HG03442 (cell line): ENCODE measurements around the gene SH3BP4.

Experiments used
- ATAC-seq: cut with Tn5 transposase; IDR thresholded peaks from one replicate; pipeline ENCODE4 v1.9.1; 2021; ENCODE audit warnings: mild to moderate bottlenecking, moderate library complexity; ENCODE audit not compliant: unreplicated experiment

SH3BP4 gene

DNA sequence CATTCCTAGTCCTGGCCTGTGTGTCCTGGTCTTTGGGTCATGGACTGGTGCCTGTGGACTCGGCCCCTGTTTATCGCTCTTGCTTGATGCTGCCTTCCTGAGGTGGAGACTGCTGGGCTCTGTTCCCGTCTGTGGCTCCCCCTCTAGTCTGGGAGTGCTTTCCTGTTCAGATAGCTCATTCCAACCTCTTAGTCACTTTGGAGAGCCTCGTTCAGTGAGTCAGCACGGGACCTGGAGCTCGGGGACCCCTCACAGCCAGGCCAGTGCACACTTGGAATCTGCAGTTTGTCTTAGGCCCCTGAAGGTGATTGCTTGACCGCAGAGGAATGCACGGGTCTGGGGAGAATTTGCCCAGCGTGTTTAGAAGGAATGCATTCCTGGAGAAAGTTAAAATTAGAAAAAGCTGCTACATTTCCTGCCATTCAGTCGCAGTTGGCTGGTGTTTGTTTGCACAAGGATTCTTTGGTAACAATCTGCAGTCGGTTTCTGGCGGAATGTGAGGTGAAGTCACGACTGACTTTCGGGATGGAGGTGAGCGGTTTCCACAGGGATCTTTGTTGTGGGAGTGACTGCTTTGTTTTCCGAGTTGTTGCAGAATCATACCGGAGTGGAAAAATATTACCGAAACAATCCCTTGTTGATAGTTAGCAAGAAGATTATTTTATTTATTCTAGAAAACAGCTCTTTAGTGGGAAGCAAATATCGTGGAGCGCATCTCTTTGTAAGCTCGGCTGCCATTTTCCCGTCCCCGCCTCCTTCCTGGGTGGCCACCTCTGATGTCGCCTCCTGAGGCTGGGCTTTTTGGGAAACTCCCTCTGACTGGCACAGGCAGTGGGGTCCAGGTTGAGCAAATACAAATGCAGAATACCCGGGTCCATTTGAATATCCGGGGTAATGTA is 29.6 kb downstream of the SH3BP4 start:
- no peak for ATAC-seq

DNA sequence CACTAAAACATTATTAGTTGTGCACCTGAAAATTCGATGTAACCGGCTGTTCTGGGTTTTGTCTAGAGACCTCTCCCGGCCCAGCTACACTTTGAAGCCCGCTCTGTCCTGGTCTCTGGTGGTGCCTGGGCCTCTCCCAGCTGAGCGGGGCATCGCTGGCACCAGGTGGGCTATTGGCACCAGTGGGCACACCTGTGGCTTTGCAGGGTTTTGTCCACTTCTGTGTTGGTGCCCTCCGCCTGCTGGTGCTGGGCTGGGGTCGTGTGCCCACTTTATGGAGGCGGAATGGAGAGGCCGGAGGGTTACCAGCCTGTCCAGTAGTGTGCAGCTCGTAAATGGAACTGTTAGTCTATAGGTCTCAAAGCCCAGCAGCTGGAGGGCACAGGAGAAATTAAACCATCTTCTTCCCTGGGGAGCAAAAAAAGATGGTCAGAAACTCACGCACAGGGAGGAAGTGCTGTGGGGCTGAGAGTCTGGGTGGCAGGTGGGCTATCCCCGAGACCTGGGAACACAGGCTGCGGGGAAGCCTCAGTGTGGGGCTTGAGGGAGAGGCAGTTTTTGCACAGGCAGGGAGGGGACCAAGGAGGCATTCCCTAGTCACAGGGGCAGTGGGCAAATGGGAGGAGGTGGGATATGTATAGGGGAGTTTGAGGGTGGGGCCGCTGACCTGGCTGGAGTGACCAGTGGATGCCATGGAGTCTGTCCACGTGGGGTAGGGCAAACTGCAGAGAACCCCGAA is 30.4 kb downstream of the SH3BP4 start:
- no peak for ATAC-seq

DNA sequence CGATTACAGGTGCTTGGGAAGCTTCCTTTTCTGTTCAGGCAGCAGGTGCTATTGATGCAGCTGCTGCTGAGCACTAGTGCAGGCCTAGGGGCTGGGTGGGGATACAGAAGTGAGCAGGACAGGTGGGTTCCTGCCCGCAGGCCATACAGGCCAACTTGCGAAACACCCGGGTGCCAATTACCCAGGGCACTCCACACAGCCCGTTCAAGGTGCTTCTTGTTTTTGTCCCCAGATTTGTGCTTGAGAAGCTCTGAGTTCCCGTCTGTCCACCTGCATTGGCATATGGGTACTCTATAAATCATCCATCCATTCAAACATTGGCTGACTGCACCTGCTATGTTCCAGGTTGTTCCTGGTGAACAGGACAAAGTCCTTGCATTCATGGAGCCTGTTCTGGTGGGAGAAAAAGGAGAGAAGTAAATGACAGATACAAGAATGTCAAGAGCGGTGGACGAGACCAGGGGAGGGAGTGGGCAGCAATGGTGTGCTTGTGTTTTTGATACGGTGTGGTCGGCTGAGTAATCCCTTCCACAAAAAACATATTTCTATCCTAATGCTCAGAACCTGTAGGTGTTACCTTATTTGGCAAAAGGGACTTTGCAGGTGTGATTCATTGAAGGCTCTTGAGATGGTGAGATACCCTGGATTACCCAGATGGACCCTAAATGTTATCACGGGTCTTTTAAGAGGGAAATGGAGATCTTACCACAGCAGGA is 31.4 kb downstream of the SH3BP4 start:
- ATAC-seq: no peak

DNA sequence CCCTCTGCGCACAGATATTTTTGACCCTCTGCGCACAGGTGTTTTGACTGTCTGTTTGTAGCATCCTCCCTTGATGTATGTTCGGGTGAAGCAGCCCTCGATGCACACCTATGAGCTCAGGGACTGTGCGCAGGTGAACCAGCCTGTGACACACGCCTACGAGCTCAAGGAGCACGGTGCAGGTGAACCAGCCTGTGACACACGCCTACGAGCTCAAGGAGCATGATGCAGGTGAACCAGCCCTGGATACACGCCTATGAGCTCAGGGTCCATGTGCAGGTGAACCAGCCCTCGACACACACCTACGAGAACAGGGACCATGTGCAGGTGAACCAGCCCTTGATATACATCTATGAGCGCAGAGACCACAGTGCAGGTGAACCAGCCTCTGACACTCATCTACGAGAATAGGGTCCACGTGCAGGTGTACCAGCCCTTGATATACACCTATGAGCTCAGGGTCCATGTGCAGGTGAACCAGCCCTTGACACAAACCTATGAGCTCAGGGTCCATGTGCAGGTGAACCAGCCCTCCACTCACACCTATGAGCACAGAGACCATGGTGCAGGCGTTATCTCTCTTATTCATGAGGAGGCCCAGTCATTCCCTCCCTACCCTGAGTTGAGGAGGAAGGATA is 33.9 kb downstream of the SH3BP4 start:
- no peak for ATAC-seq

DNA sequence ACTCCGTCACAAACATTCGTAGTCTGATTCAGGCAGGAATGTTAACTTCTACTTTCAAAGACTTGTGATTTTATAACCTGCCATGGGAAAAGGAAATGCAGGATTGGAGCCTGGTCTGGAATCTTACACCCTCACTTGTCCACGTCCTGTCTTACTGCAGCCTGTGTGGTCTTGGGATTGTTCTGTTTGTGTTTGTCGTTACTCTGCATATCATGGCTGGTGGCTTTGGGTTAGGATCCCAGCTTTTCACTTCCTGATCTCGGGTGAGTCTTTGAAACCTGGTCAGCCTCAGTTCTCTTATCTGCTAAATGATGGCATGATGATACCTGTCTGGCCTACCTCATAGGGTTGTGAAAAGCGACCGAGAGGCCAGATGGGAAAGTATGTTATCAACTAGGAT is 34.6 kb downstream of the SH3BP4 start:
- ATAC-seq: no peak

DNA sequence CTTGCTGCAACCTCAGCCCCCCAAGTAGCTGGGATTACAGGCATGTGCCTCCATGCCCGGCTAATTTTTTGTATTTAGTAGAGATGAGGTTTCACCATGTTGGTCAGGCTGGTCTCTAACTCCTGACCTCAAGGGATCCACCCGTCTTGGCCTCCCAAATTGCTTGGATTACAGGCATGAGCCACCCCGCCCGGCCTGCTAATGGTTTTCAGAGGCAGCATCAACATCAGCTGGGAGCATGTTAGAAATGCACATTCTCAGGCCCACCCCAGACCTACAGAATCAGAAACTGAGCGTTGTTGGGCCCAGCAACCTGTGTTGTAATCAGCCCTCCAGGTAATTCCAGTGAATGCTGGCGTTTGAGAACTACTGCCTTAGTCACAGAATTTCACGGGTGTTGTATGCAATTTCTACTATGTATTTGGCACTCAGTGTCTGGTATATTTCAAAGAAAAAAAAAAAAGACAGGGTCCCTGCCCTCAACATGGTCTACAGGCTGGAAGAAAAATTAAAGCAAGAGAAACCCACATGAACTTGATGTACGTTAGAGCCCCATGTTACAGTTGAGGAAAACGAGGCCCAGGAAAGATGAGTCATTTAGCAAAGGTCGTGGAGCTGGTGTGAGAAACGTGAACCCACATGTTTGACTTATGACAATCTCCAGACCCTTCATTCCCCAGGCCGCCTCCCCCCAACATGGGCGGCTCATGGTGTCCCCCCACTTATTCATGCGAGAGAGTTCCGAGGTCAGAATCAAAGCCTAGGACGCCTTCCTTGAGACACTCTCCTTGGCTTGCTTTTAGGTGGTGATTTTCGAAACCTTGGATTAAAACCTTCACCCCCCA is 35.3 kb downstream of the SH3BP4 start:
- no peak for ATAC-seq

DNA sequence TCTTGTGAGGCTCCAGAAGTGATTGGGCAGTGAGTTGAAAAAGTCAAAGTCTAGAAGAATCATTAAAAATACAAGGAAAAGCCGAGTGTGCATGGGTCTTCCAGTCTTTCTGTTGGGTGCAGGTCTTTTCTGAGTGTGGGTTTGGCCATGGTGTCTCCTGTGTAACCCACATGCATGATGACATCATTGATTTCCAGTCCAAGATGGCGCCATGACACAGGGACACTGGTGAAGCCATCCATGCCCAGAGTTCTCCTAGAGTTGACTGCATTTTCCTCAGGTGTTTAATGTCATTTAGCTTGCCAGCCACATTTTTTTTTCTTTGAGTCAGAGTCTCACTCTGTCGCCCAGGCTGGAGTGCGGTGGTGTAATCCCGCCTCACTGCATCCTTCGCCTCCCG is 35.9 kb downstream of the SH3BP4 start:
- no peak for ATAC-seq

DNA sequence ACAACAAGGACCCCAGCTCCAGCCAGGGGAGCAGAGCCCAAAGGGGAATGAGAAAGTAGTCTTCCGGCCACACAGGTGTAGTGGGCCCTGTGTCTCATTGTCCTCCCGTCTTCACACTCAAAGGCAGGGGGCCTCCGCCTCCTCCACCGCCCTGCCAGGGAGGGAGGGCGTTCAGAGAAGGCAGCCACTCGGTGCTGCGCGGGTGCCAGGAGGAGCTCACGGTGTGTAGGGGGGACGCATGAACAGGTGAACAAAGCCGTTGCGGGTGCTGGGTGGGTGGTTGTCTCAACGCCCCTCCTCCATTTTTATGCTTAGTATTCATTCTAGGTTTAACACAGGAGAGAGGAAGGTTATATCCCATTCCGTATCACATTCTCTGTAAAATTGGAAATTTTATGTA is 36.7 kb downstream of the SH3BP4 start:
- no peak for ATAC-seq

DNA sequence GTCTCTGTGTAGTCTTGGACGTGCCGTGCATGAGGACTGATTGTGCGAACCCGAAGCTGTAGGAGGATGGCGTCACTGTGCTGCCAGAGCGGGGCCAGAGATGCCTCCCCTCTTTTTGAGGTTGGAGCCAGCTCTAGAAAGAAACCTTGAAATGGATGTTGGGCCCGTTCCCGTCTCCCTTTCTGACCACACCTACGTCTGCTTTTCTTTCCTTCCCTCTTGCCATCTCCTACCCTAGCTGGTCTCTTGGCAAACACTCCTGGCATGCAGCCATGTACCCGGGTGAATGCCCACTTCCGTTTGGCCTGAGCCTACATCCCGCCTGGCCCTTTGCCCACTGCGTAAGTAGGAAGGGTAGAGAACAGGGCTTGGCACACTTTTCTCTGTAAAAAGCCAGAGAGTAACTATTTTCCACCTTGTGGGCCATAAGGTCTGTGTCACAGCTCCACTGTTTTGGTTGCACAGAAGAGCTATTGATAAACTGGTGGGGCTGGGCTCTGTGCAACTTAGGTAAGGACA is 37.4 kb downstream of the SH3BP4 start:
- no peak for ATAC-seq

DNA sequence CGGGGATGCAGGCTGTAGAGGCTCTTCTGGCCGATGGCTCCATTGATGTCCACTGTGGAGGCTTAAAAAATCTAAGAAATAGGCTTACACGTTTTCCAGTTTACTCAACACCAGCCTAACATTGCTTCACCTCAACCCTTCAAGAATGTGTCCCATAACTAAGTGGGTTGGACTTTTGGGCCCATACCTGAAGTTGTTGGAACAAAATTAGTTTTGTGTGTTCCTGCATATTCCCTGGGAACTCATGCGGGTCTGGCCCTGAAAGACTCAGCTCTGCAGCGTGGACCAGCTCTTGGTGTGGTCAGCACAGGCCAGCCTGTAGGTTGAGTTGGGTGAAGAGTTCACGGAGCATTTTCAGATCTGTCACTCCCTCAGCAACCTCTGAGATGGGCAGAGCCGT is 38.5 kb downstream of the SH3BP4 start:
- ATAC-seq: no peak

DNA sequence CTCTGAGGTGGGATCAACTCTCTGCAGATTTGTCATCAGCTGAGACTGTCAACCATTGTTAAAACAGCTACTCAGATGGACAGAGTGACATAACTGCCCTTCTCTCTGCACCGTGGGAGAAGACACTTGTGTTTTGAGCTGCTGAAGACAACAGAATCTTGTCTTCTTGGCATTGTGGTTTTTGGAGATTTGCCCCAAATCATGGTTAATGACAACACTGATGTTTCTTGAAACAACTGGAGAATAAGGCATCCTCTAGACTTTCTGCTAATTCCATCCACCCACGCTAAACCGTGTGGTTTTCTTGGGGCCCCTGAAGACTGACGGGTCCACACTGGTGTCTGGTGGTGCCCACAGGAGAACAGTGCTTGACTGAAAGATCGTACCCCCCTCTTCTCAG is 39.5 kb downstream of the SH3BP4 start:
- ATAC-seq: no peak

DNA sequence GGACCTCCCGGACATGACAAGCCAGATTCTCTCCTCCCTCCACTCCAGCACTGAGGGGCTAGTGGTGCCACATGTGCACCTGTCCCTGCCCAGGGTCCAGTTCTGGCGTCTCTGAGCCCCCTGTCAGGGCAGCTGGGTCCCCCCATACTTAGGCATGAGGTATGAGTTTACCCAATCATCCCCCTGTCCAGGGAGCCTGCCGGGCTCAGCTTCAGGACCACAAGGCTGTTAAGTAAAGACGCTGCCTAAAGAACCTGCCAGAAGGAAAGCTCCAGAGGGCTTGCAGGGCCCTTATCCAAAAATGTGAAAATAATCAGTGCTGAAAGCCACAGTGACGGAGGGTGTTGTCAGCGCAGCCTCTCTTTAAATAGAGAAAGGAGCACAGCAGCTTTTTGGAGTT is 40.0 kb downstream of the SH3BP4 start:
- no peak for ATAC-seq

DNA sequence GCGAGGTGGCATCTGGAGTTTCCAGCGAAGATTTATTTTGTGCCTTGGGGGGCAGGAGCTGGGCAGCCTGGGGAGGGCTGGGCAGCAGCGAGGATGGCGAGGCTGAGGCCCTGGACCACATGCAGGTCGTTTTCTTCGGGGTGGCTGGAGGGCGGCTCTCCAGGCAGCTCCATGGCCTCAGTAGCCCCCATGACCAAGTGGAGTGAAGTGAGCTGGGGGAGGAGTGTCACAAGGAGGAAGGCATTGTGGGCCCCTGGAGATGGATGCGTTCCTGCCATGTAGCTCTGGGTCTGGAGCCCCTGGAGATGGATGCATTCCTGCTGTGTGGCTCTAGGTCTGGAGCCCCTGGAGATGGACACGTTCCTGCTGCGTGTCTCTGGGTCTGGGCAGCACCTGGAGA is 40.4 kb downstream of the SH3BP4 start:
- no peak for ATAC-seq

DNA sequence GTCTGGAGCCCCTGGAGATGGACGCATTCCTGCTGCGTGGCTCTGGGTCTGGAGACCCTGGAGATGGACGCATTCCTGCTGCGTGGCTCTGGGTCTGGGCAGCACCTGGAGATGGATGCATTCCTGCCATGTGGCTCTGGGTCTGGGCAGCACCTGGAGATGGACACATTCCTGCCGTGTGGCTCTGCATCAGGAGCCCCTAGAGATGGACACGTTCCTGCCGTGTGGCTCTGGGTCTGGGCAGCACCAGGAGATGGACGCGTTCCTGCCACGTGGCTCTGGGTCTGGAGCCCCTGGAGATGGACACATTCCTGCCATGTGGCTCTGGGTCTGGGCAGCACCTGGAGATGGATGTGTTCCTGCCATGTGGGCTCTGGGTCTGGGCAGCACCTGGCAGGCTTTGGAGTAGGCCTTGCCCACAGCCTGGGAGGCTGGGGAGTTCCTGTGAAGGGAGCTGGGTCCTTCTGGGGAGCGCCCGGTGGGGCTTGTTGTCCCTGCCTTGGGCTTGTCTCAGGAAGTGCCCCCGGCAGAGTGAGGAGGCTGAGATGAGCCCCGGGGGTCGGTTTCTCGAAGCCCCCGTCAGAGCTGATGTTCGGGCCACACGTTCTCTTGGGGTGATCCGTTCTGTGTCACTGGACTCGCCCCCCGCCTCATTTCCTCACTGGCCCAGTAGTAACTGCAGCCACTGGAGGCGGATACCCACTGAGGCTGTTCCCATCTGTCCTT is 41.0 kb downstream of the SH3BP4 start:
- no peak for ATAC-seq

DNA sequence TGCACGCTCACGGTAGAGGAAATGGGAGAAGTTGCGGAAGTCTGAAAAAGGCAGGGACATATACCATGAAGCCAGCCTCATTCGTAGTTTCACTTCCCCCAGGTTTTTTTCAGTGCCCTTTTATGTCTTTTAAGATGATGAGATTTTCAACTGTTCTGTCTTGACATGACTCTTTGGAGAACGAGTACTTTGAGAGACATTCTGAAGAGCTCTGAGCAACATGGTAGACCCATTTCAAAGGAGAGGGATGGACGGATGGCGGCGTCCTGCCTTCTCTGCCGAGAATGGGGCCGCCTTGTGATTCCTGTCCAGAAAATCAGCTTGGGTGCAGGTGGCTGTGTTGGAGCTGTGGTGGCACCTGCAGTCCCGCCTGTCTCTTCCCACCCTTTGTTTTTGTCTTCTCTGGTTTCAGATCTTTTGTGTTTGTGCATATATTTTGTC is 41.7 kb downstream of the SH3BP4 start:
- ATAC-seq: no peak

DNA sequence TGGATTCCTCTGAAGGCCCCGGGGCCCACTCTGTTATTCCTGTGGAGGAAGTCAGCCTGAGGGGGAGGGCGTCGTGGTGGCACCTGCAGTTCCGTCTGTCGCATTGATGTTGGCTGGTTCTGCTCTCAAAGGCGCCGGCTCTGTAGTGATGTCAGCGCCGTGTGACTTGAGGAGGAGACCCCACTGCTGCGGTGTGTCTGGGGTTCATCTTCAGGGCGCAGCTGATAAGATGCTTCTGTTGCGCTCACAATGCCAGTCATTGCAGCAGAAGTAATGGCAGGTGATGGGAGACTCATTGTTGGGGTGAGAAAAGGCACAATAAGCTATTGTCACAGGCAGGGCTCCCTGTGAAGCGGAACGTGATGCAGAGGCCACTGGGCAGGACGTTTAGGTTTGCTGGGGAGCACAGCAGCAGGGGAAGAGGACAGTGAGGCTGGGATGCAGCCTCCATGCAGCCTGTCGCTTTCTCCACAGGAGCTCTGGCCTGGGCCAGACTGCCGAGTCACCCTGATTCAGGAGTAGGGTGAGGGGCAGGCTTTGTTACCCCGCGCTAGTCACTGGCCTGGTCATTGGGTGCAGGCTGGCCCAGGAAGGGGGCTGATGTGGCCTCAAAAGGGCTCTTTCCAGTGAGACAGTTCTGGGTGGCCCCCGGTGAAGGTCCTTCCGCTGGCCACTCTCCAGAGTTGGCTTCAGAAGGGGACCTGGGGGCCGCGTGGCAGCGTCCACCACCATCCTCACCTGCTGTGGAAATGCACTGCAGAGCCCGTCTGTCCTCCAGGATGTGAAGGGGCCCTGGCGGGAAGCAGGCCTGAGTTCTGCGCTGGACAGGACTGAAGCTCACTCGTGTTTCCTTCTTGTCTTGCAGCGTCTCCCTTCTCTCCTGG is 42.9 kb downstream of the SH3BP4 start:
- ATAC-seq: no peak

DNA sequence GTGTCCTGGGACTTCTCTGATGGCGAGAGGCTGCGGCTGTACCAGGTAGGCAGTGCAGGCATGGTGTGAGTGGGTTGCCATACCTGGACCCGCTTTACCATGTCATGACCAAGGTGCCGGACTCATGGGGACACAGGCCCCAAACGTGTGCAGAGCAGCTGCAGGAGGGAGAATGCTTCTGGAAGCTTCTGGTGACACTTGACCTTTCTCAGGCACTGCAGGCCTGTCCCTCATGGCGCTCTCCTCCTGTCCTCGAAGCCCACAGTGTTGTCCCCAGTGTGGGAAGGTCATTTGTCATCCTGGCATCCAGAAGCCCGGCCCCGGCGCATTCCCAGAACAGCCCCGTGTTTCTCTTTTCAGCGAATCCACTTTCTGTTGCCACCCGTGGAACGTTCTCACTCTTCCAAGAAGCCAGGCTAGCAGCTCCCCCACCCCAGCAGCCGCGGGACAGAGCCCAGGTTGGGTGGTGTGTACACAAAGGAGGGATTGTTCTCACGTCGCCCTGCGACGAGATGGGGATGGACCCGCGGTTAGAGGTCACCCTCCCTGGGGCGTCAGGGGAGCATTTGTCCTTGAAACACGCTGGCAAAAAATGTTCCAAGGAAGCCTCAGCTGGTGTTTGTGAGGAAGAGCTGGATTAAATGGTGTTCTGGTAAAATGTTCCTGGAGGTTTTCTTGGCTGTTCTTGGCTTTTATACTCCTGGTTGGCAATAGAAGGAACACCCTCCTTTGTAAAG is 43.7 kb downstream of the SH3BP4 start:
- ATAC-seq: no peak
